DND-41 (cell line): Measurements from ENCODE around the gene OBP2B.

ENCODE experiments used
- ATAC-seq: fragments of 200-7000 bp; cut with Tn5 transposase; 3 replicates; pipeline ENCODE4 v1.9.1; 2021; ENCODE audit warnings: low read depth; ENCODE audit not compliant: insufficient read depth
- DNase-seq: peaks from one replicate; pipeline ENCODE4 v3.0.0-alpha.2; 2020
- H2AFZ ChIP-seq: 2 replicates; pipeline ENCODE4 v1.6.0; 2012; ENCODE audit warnings: low read depth, low read length
- H3K27ac ChIP-seq: 2 replicates; pipeline ENCODE4 v1.5.1; 2012; ENCODE audit warnings: low read length, inconsistent platforms
- H3K27me3 ChIP-seq: fragments of 200-600 bp; sonication (generic); 2 replicates; pipeline ENCODE4 v1.6.0; 2012; ENCODE audit warnings: low read length, mild to moderate bottlenecking, inconsistent platforms; ENCODE audit not compliant: insufficient read depth, poor library complexity
- H3K36me3 ChIP-seq: 2 replicates; pipeline ENCODE4 v1.5.1; 2012; ENCODE audit warnings: low read length, inconsistent platforms; ENCODE audit not compliant: insufficient read depth
- H3K4me1 ChIP-seq: 2 replicates; pipeline ENCODE4 v1.5.1; 2012; ENCODE audit warnings: mild to moderate bottlenecking, low read length; ENCODE audit not compliant: insufficient read depth
- H3K4me2 ChIP-seq: 2 replicates; pipeline ENCODE4 v1.6.0; 2012; ENCODE audit warnings: mild to moderate bottlenecking, moderate library complexity, low read length, inconsistent platforms; ENCODE audit not compliant: insufficient read depth
- H3K4me3 ChIP-seq, 2 experiments: fragments of 200-600 bp in 1 of 2; shearing (Covaris generic) in 1 of 2; 2 replicates each; pipeline ENCODE4 v1.5.1; 2012 to 2016; ENCODE audit warnings: inconsistent platforms in 2 of 2, low read length in 2 of 2, mild to moderate bottlenecking in 2 of 2, low read depth in 1 of 2, moderate library complexity in 1 of 2
- H3K79me2 ChIP-seq: 2 replicates; pipeline ENCODE4 v1.6.0; 2012; ENCODE audit warnings: low read length, inconsistent platforms; ENCODE audit not compliant: insufficient read depth
- H3K9ac ChIP-seq: 2 replicates; pipeline ENCODE4 v1.6.0; 2012; ENCODE audit warnings: low read depth, mild to moderate bottlenecking, inconsistent platforms, low read length, moderate library complexity
- H3K9me3 ChIP-seq: 2 replicates; pipeline ENCODE4 v1.5.1; 2012; ENCODE audit warnings: low read length, moderate library complexity, mild to moderate bottlenecking, inconsistent platforms; ENCODE audit not compliant: insufficient read depth, severe bottlenecking
- H4K20me1 ChIP-seq: 2 replicates; pipeline ENCODE4 v1.6.0; 2012; ENCODE audit warnings: low read length; ENCODE audit not compliant: insufficient read depth
- EZH2 ChIP-seq: IDR thresholded peaks from 3 replicates; pipeline ENCODE4 v1.6.1; 2012; ENCODE audit warnings: borderline replicate concordance, low read depth, mild to moderate bottlenecking, moderate library complexity, low read length, inconsistent platforms; ENCODE audit not compliant: severe bottlenecking
- TF ChIP-seq, protein P1 (sequence below): IDR thresholded peaks from 2 replicates; pipeline ENCODE4 v1.5.1; 2012; ENCODE audit warnings: borderline replicate concordance, low read length, moderate library complexity, mild to moderate bottlenecking; ENCODE audit not compliant: poor library complexity, severe bottlenecking; ENCODE audit errors: extremely low read depth

OBP2B gene

DNA sequence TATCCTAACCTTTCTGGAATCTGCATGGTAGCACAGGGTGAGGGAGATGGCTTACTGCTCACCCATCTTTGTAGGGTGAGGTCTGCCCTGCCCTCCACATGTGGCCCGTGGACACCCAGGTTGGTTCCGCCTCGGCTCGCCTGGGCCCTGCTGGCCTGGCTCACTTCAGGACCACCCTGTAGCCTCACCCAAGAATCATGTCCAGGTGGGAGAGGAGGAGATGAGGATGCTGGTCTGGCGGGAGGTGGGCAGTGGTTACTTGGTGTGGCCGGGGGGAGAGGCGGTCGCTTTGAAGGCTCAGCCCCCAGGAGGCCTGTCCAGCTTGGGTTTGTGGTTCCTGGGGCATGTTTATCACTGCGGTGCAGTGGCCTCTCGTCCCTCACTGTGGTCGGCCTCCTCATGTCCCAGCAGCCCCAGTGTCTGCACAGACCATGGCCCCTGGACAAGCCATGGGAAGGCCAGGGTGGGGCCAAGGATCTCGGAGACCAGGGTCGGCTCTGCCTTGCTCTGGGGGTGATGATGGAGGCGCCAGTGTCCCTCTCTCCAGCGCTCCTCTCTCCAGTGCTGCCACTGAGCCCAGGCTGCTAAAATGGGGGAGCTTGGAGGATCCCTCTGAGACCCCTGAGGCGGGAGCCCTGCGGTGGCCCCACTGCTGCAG, 4.6 kb downstream of the OBP2B start:
- Histone ChIP-seq H3K4me1 (no peaks in the 10 kb centered on the region), H3K36me3 (no peaks in the 10 kb centered on the region), H3K79me2 (no peaks in the 10 kb centered on the region), H2AFZ (no peak overlapping the region), H4K20me1 (no peaks in the 10 kb centered on the region), H3K4me2 (no peak overlapping the region), H3K9me3 (no peaks in the 10 kb centered on the region), H3K27ac (no peak overlapping the region), H3K9ac (no peak overlapping the region), H3K27me3 (no peaks in the 10 kb centered on the region), H3K4me3 (no peak overlapping the region)
- TF ChIP-seq, protein P1, sequence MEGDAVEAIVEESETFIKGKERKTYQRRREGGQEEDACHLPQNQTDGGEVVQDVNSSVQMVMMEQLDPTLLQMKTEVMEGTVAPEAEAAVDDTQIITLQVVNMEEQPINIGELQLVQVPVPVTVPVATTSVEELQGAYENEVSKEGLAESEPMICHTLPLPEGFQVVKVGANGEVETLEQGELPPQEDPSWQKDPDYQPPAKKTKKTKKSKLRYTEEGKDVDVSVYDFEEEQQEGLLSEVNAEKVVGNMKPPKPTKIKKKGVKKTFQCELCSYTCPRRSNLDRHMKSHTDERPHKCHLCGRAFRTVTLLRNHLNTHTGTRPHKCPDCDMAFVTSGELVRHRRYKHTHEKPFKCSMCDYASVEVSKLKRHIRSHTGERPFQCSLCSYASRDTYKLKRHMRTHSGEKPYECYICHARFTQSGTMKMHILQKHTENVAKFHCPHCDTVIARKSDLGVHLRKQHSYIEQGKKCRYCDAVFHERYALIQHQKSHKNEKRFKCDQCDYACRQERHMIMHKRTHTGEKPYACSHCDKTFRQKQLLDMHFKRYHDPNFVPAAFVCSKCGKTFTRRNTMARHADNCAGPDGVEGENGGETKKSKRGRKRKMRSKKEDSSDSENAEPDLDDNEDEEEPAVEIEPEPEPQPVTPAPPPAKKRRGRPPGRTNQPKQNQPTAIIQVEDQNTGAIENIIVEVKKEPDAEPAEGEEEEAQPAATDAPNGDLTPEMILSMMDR = no peak
- TF ChIP-seq EZH2 = no peak
- ATAC-seq = no peak
- DNase-seq = no peak

DNA sequence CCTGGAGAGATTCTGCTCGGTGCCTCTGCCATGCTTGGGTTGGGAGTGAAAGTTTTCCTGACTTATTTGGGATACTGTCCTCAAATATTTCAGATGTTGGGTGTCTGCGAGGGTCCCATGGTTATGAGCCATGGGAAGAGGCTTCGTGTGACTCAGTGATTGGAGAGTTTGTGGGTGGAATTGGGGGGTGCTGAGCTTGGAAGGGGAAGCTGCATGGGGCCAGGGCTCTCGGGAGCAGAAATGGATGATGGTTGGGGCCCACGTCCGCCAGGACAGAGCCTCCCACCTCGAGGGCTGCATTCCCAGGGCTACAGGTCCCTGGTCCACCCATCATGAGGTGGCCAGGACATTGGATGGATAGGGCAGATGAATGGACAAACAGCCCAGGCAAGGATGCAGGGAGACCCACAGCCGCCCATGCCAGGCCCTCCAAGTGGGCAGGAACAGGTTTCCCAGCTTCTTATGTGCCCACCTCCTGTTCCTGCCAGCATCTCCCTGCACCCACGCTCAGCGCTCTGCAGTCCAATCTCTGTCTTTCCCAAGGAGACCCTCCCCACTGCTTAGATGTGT, 5.5 kb downstream of the OBP2B start:
- ATAC-seq (no peak), DNase-seq (no peak)
- H3K4me1 ChIP-seq = no peaks in the 10 kb centered on the region
- no peak overlapping the region for H3K27ac ChIP-seq
- no peaks in the 10 kb centered on the region for H3K27me3 ChIP-seq
- no peaks in the 10 kb centered on the region for H3K79me2 ChIP-seq
- no peaks in the 10 kb centered on the region for H4K20me1 ChIP-seq
- no peaks in the 10 kb centered on the region for H3K36me3 ChIP-seq
- H3K9ac ChIP-seq = no peak overlapping the region
- no peak overlapping the region for H3K4me3 ChIP-seq
- no peaks in the 10 kb centered on the region for H3K9me3 ChIP-seq
- no peak overlapping the region for H2AFZ ChIP-seq
- H3K4me2 ChIP-seq = no peak overlapping the region
- no peak for TF ChIP-seq EZH2
- TF ChIP-seq, protein P1 = no peak

DNA sequence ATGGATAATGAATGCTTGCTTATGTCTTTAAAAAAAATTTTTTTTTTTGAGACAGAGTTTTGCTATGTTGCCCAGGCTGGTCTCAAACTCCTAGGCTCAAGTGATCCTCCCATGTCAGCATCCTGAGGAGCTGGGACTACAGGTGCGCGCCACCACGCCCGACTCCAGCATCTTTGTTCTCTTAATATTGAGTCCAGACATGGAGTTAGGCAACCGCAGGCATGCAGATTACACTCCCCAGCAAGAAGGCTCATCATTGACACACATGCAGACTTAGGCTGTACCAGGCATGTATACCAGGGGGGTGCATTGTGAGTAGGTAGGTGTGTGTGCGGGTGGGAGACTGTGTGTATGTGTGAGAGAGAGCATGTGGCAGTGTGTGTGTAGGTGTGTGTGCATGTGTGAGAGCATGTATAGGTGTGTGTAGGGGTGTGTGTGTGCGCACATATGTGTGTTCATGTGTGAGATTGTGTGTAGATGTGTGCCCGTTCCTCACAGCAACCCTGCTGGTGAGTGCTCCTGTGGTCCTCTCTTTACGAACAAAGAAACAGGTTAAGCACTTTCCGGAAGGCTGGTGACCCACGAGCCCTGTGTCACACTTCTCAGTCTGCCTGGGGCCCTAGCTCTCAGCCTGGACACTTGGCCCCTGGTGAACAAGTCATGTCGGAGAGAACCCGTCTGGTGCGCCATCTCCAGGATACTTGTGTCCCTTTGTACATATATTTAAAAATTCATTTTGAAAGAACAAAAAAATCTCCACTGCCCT, 6.2 kb downstream of the OBP2B start:
- no peak overlapping the region for H3K27ac ChIP-seq
- H3K9me3 ChIP-seq = no peaks in the 10 kb centered on the region
- H2AFZ ChIP-seq = no peak overlapping the region
- H3K79me2 ChIP-seq = no peaks in the 10 kb centered on the region
- ATAC-seq (no peak), DNase-seq (no peak)
- no peaks in the 10 kb centered on the region for H3K4me1 ChIP-seq
- TF ChIP-seq EZH2 = no peak
- TF ChIP-seq, protein P1 = no peak
- no peaks in the 10 kb centered on the region for H3K36me3 ChIP-seq
- H3K4me2 ChIP-seq = no peak overlapping the region
- no peaks in the 10 kb centered on the region for H4K20me1 ChIP-seq
- no peak overlapping the region for H3K4me3 ChIP-seq
- H3K27me3 ChIP-seq = no peaks in the 10 kb centered on the region
- no peak overlapping the region for H3K9ac ChIP-seq
